BLaER1 treated with 17β-estradiol and CSF1 and Interleukin-3, amounts not matched to agents 10 nM and 100 nM (cell line): ENCODE measurements around the gene PARP2.
"Not testable (repeated sequence)": the region's sequence is repeated elsewhere in the genome, so short reads cannot be mapped to it uniquely, and the experiment has no call there.

ENCODE experiments used
- H3K27ac ChIP-seq, 11 experiments: shearing (Covaris generic); formaldehyde crosslinking; 2 replicates each; pipeline ENCODE4 v1.8.1; 2022
- H3K27me3 ChIP-seq, 11 experiments: shearing (Covaris generic); formaldehyde crosslinking; 2 replicates each; pipeline ENCODE4 v1.8.1; 2022
- H3K36me3 ChIP-seq, 11 experiments: shearing (Covaris generic); formaldehyde crosslinking; 2 replicates each; pipeline ENCODE4 v1.8.1; 2022
- H3K4me1 ChIP-seq, 10 experiments: shearing (Covaris generic); formaldehyde crosslinking; 2 replicates each; pipeline ENCODE4 v1.8.1; 2022
- H3K4me2 ChIP-seq, 11 experiments: shearing (Covaris generic); formaldehyde crosslinking; 2 replicates each; pipeline ENCODE4 v1.8.1; 2022
- H3K4me3 ChIP-seq, 10 experiments: shearing (Covaris generic); formaldehyde crosslinking; 2 replicates each; pipeline ENCODE4 v1.8.1; 2022
- H3K9ac ChIP-seq, 11 experiments: shearing (Covaris generic); formaldehyde crosslinking; 2 replicates each; pipeline ENCODE4 v1.8.1; 2022
- H3K9me3 ChIP-seq, 11 experiments: shearing (Covaris generic); formaldehyde crosslinking; replicated peaks in 1 of 11; 2 replicates each; pipeline ENCODE4 v1.8.1; 2022
- H4K20me1 ChIP-seq, 11 experiments: shearing (Covaris generic); formaldehyde crosslinking; 2 replicates each; pipeline ENCODE4 v1.8.1; 2022
- Cebpa-rat ChIP-seq, 11 experiments: shearing (Covaris generic); IDR thresholded peaks; 2 replicates each; pipeline ENCODE4 v1.8.1; 2022

PARP2 gene

DNA sequence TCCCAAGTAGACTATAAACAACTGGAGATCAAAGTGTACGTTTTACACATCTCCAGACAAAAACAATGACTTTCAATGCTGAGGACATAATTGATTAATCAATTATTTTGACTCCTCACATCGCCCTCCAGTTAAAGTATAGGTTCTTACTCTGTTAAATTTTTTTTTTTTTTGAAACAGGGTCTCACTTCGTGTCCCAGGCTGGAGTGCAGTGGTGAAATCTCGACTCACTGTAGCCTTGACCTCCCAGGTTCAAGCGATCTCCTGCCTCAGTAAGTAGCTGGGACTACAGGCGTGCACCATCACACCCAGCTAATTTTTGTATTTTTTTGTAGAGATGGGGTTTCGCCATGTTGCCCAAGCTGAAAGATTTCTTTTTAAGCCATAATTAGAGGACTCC lies 9.4 kb upstream of the PARP2 start:
- no peak for TF ChIP-seq Cebpa-rat (IDR thresholded peaks at IDR 0.05)
- peaks cover 29 to 53% (median 37%) of the 10 kb centered on the region in 10 experiments for H3K4me1 ChIP-seq
- H3K27me3 ChIP-seq = no peaks in the 10 kb centered on the region
- peak overlapping the region in 3 of 10 experiments; percentile 67 to 81 (median 81); a peak in 3 of 20 replicates for H3K4me3 ChIP-seq
- peaks cover 0 to 21% (median 13%) of the 10 kb centered on the region in 11 experiments; a peak in 18 of 22 replicates for H3K36me3 ChIP-seq
- peak overlapping the region in 1 of 11 experiments; percentile 85; a peak in 1 of 22 replicates for H3K9ac ChIP-seq
- H4K20me1 ChIP-seq = peaks cover 0 to 31% (median 24%) of the 10 kb centered on the region in 11 experiments; a peak in 17 of 22 replicates
- H3K9me3 ChIP-seq = no peaks in the 10 kb centered on the region
- H3K27ac ChIP-seq = no peak overlapping the region; a peak in 3 of 22 replicates
- H3K4me2 ChIP-seq = peak overlapping the region in 10 of 11 experiments; percentile 24 to 96 (median 78); a peak in 16 of 22 replicates

DNA sequence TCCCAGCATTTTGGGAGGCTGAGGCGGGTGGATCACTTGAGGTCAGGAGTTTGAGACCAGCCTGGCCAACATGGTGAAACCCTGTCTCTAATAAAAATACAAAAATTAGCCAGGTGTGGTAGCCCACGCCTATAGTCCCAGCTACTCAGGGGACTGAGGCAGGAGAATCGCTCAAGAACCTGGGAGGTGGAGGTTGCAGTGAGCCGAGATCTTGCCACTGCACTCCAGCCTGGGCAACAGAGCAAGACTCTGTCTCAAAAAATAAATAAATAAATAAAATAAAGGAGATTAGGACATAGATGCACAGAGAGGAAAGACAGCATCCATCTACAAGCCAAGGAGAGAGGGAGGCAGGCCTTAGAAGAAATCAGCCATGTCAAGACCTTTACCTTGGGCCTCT lies 2.4 kb upstream of the PARP2 start:
- H3K27ac ChIP-seq, H3K27me3 ChIP-seq, H4K20me1 ChIP-seq, H3K9me3 ChIP-seq, H3K4me3 ChIP-seq, H3K9ac ChIP-seq, H3K4me2 ChIP-seq: not testable (repeated sequence)
- peaks cover 10 to 13% (median 13%) of the 10 kb centered on the region in 11 experiments for H3K36me3 ChIP-seq
- H3K4me1 ChIP-seq = peaks cover 10 to 23% (median 12%) of the 10 kb centered on the region in 10 experiments; a peak in 19 of 20 replicates

DNA sequence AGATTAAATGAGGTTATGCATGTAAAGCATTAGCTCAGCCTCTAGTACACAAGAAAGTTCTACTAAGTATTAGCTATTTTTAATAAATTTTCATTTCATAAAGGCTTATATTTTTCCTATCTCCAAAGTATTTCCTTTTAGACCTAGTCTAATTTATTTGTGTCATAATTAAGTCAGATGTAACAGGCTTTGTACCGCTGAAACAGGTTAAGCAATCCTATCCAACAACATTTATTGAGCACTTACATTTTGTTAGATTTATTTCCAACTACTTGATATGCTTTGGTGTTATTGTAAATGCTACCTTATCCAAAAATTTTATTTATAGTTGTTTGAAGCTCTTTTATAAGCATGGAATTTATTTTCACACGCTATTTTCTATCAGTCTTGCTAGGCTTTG lies 1.8 kb upstream of the PARP2 start:
- peaks cover 16 to 19% (median 19%) of the 10 kb centered on the region in 11 experiments for H3K36me3 ChIP-seq
- peak overlapping the region in 9 of 11 experiments; percentile 65 to 89 (median 78); a peak in 14 of 22 replicates for H3K4me2 ChIP-seq
- peak overlapping the region in 2 of 11 experiments; percentile 79 to 82; a peak in 4 of 22 replicates for H3K27ac ChIP-seq
- no peaks in the 10 kb centered on the region for H3K9me3 ChIP-seq
- peaks cover 10 to 23% (median 12%) of the 10 kb centered on the region in 10 experiments; a peak in 19 of 20 replicates for H3K4me1 ChIP-seq
- no peaks in the 10 kb centered on the region for H3K27me3 ChIP-seq
- H3K4me3 ChIP-seq = peak overlapping the region; percentile 69 to 86 (median 76); a peak in 17 of 20 replicates
- TF ChIP-seq Cebpa-rat (IDR thresholded peaks at IDR 0.05) = no peak
- peak overlapping the region in 7 of 11 experiments; percentile 83 to 92 (median 87); a peak in 10 of 22 replicates for H3K9ac ChIP-seq
- H4K20me1 ChIP-seq = no peaks in the 10 kb centered on the region

DNA sequence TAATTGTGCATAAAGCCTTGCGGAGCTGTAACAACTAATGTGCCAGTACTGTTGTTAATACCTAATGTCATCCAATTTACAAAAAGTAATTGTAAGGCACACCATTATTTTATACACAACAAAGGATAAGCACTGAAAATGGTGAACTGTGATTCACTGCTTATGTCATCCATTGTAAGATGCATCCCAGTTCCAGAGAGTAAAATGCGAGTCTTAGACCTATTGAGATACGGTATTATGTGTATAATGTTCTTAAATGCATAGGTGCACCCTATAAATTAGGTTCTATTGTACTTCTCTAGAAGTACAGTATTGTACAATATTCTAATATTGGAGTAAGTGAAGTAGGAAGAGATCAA lies 406 bp downstream of the PARP2 start:
- Histone ChIP-seq H3K9me3 (no peaks in the 10 kb centered on the region), H3K9ac (peak overlapping the region; percentile 83 to 92 (median 87)), H3K4me3 (peak overlapping the region; percentile 69 to 86 (median 76)), H3K36me3 (peaks cover 35 to 40% (median 38%) of the 10 kb centered on the region in 11 experiments), H3K27me3 (no peaks in the 10 kb centered on the region), H3K4me1 (peaks cover 10 to 23% (median 12%) of the 10 kb centered on the region in 10 experiments; a peak in 19 of 20 replicates), H3K4me2 (peak overlapping the region; percentile 65 to 93 (median 80)), H4K20me1 (no peaks in the 10 kb centered on the region), H3K27ac (peak overlapping the region; percentile 76 to 88 (median 82))
- no peak for TF ChIP-seq Cebpa-rat (IDR thresholded peaks at IDR 0.05)

DNA sequence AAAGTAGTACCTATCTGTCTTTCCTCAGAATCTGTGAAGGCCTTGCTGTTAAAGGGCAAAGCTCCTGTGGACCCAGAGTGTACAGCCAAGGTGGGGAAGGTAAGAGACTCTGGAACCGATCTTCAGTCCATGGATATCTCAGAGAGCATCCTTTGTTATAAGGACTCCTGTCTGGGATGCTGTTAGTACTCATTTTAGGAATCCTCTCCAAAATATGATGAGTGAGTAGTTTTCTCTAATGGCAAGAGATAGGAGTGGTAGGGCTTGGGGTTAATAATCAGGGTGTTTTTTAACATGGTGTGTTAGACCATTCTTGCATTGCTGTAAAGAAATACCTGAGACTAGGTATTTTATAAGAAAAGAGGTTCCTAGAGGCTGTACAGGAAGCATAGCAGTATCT lies 1.9 kb downstream of the PARP2 start:
- no peak for TF ChIP-seq Cebpa-rat (IDR thresholded peaks at IDR 0.05)
- H3K27ac ChIP-seq = no peak overlapping the region
- no peak overlapping the region for H3K4me3 ChIP-seq
- H3K9me3 ChIP-seq = no peaks in the 10 kb centered on the region
- H3K4me1 ChIP-seq = peaks cover 10 to 23% (median 12%) of the 10 kb centered on the region in 10 experiments; a peak in 19 of 20 replicates
- peak overlapping the region in 2 of 11 experiments; percentile 80 to 92; a peak in 3 of 22 replicates for H3K4me2 ChIP-seq
- no peaks in the 10 kb centered on the region for H4K20me1 ChIP-seq
- peaks cover 50 to 55% (median 54%) of the 10 kb centered on the region in 11 experiments for H3K36me3 ChIP-seq
- H3K9ac ChIP-seq = peak overlapping the region in 3 of 11 experiments; percentile 15 to 32 (median 20); a peak in 4 of 22 replicates
- H3K27me3 ChIP-seq = no peaks in the 10 kb centered on the region

DNA sequence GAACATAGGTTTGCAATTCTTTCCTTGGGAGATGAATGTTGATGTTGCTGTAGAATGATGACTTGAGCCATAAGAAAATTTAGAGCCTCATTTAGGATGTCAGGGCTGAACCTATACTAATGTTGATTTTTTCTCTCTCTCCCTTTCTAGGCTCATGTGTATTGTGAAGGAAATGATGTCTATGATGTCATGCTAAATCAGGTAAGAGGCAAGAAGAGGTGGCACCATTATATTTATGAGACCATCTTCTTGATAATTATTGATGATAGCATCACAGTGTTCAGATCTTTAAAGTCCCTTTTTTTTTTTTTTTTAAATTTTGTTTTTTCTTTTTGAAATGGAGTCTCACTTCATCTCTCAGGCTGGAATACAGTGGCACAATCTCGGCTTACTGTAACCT lies 3.3 kb downstream of the PARP2 start:
- no peak overlapping the region for H3K4me2 ChIP-seq
- no peak overlapping the region for H3K27ac ChIP-seq
- TF ChIP-seq Cebpa-rat (IDR thresholded peaks at IDR 0.05) = no peak
- H3K9me3 ChIP-seq = no peaks in the 10 kb centered on the region
- no peaks in the 10 kb centered on the region for H3K27me3 ChIP-seq
- H3K36me3 ChIP-seq = peaks cover 63 to 69% (median 67%) of the 10 kb centered on the region in 11 experiments
- peaks cover 10 to 17% (median 11%) of the 10 kb centered on the region in 10 experiments; a peak in 19 of 20 replicates for H3K4me1 ChIP-seq
- H3K9ac ChIP-seq = no peak overlapping the region
- no peaks in the 10 kb centered on the region for H4K20me1 ChIP-seq
- H3K4me3 ChIP-seq = no peak overlapping the region

DNA sequence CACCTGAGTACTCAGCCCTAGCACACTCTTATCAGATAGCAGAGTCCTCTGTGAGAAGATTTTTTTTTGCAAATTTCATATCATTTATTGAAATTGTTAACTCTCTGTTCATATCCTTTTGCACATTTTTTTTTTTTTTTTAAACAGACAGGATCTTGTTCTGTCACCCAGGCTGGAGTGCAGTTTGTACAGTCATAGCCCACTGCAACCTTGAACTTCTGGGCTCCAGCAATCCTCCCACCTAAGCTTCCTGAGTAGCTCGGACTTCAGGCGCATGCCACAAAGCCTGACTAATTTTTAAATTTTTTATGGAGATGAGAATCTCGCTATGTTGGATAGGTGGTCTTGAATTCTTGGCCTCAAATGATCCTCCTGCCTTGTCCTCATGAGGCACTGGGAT lies 4.3 kb downstream of the PARP2 start:
- no peak for TF ChIP-seq Cebpa-rat (IDR thresholded peaks at IDR 0.05)
- Histone ChIP-seq H3K4me1 (peaks cover 7 to 15% (median 11%) of the 10 kb centered on the region in 10 experiments; a peak in 19 of 20 replicates), H3K27ac (no peak overlapping the region), H3K36me3 (peaks cover 73 to 79% (median 77%) of the 10 kb centered on the region in 11 experiments), H3K9me3 (no peaks in the 10 kb centered on the region), H3K27me3 (no peaks in the 10 kb centered on the region), H3K4me3 (no peak overlapping the region), H3K9ac (no peak overlapping the region), H3K4me2 (no peak overlapping the region), H4K20me1 (no peaks in the 10 kb centered on the region)

DNA sequence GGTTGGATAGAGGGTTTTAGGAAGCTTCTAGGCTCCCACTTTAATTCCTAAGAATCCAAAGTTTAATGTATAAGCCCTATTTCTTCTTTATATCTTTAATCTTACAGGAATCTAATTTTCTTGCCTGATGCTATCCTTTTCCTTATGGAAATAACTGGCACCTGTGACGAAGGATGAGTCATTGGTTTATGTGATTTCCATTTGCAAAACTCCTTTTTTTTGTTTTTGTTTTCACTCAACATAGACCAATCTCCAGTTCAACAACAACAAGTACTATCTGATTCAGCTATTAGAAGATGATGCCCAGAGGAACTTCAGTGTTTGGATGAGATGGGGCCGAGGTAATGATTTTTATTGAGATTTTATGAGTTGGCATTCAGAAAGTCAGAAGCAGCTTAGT lies 6.8 kb downstream of the PARP2 start:
- Histone ChIP-seq H3K9ac (no peak overlapping the region), H3K27me3 (no peaks in the 10 kb centered on the region), H3K4me3 (no peak overlapping the region), H3K36me3 (peaks cover 95 to 100% (median 97%) of the 10 kb centered on the region in 11 experiments), H4K20me1 (no peaks in the 10 kb centered on the region), H3K4me2 (no peak overlapping the region), H3K27ac (no peak overlapping the region), H3K4me1 (peaks cover 0 to 1% (median 0%) of the 10 kb centered on the region in 10 experiments; a peak in 1 of 20 replicates), H3K9me3 (no peaks in the 10 kb centered on the region)
- TF ChIP-seq Cebpa-rat (IDR thresholded peaks at IDR 0.05) = no peak

DNA sequence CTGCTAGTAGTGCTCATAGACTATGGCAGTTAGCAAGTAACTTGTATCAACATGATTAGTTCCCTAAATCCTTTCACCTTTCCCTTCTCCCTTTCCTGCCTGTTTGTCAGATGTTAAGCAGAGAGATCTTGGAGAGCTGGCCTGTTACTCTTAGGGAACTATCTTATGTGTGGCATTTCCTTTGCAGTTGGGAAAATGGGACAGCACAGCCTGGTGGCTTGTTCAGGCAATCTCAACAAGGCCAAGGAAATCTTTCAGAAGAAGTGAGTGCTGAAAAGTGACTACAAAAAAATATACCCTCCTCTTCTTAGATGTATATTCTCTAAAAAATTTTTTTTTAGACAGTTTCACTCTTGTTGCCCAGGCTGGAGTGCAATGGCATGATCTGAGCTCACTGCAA lies 7.4 kb downstream of the PARP2 start:
- no peak overlapping the region for H3K27ac ChIP-seq

More for the DNA sequence above, 7.4 kb downstream of the PARP2 start:
- peaks cover 93 to 100% (median 97%) of the 10 kb centered on the region in 11 experiments for H3K36me3 ChIP-seq
- no peak overlapping the region for H3K4me2 ChIP-seq
- H3K4me3 ChIP-seq = no peak overlapping the region
- H3K4me1 ChIP-seq = no peaks in the 10 kb centered on the region
- no peaks in the 10 kb centered on the region for H4K20me1 ChIP-seq
- no peaks in the 10 kb centered on the region for H3K9me3 ChIP-seq
- TF ChIP-seq Cebpa-rat (IDR thresholded peaks at IDR 0.05) = no peak
- no peak overlapping the region for H3K9ac ChIP-seq
- H3K27me3 ChIP-seq = no peaks in the 10 kb centered on the region
